ENCODE measurements around the gene LIN9.

DNA sequence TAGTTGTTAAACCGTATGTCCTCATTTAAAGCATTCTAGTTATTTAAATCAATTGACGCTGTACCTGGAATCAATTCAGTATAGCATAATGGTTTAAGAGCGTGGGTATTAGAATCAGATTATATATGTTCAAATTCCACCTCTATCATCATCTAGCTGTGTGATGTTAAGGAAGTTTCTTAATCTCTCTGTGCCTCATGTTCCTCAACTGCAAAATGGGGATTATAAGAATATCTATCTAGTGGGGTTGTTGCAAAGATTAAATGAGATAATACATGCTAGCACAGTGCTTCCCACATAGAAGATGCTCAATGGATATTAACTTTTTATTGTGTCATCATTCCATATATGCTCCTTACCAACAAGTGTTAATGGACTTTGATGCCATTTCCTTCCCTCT is 69.5 kb downstream of the LIN9 start:
- TF ChIP-seq CTCF (IDR thresholded peaks at IDR 0.05) (no peak), POLR2A (IDR thresholded peaks at IDR 0.05) (no peak), POLR2AphosphoS5 (IDR thresholded peaks at IDR 0.05) (no peak)

All from upper lobe of left lung (tissue), 4 donors.